Measurements from ENCODE around the gene ESD. TPM values are rescaled to one million over a fixed set of nuclear protein-coding genes. Genes with fewer than 3 reads are reported as not detected.
A peak's percentile ranks its signal among the peaks of the same experiment; 100 is the strongest.
"Not testable (repeated sequence)": the region's sequence is repeated elsewhere in the genome, so short reads cannot be mapped to it uniquely, and the experiment has no call there.

The ESD gene
- total RNA-seq, 1 donor from 2014 or later = 126 TPM

DNA sequence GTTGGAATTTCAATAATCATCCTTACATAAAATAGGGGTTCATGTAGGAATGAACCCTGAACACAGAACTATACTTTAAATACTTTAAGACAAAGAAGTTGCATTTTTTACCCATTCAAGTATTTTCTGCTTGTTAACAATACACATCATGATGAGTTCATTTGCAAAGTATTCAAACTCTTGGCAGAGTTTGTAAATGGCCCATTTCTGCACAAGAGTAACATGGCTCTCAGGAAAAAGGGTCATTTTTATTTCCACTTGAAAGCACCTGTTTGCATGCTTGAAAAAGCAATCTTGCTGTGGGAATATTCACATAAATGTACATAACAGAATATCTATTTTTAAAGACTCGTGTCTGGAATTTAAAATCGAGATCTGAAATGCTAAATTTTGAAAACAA lies 18.1 kb downstream of the ESD start:
- no peak for DNase-seq (ENCODE audit: low spot score)
- Mint-ChIP-seq H3K9me3 (no peaks in the 10 kb centered on the region), H3K4me3 (ENCODE audit: low read depth) (no peak overlapping the region), H3K4me1 (ENCODE audit: low read depth) (peaks cover 4% of the 10 kb centered on the region), H3K27me3 (ENCODE audit: low read depth) (no peaks in the 10 kb centered on the region), H3K36me3 (ENCODE audit: low read depth) (peaks cover 63% of the 10 kb centered on the region), H3K27ac (no peak overlapping the region)
- intact Hi-C loops (cut with micrococcal nuclease) = no loop called here

DNA sequence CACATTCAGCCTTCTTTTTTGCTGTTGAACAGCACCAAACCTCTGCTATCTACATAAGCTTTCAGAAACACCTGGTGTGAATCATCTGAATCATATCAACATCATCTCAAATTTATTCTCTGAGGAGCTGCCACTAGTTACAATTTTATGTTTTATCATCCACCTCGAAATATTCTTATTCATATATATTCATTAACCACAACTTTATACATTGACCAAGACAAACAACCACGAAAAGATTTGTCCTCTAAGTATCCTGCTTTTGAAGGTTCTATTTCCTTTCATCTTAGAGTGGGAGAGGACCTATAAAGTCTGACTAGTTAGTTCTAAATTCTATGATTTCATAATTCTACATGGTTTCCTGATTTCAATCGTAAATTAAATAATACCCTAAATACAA lies 18.9 kb downstream of the ESD start:
- intact Hi-C loops (cut with micrococcal nuclease) = no loop called here
- H3K4me3 Mint-ChIP-seq (ENCODE audit: low read depth) = no peak overlapping the region
- H3K27me3 Mint-ChIP-seq (ENCODE audit: low read depth) = no peaks in the 10 kb centered on the region
- no peak overlapping the region for H3K27ac Mint-ChIP-seq
- peaks cover 3% of the 10 kb centered on the region for H3K4me1 Mint-ChIP-seq (ENCODE audit: low read depth)
- H3K9me3 Mint-ChIP-seq = no peaks in the 10 kb centered on the region
- no peak for DNase-seq (ENCODE audit: low spot score)
- H3K36me3 Mint-ChIP-seq (ENCODE audit: low read depth) = peaks cover 68% of the 10 kb centered on the region

DNA sequence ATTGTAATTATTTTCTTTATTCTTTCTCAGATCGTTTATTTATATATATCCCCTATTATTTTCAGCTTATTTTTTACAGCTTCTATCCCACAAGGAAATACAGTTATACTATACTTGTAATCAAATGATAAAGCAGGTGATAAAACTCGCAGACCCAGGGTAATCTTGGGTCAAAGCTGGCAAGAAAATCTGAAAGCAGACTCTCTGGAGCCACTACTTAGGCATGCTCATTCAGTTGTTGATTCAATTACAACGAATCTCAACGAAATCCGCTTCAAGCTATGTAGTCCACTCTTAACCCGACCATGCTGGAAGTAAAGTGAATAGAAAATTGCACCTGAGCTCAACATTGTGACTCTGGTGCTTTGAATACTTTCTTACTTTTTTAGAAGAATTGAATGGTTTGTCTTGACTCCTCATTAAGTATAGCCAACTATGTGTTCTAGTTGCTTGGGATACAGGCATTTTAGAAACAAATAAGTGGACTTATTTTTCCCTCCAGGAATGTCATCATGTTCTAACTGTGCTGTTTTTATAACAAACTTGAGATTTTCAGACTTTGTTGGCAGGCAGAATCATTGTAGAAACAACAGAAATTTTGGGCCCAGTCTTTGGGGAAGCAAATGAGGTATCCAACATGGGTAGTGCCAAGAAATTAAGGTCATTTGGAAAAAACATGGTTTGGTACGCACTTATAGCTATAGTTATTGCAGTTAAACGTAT lies 21.4 kb downstream of the ESD start:
- H3K27ac Mint-ChIP-seq = no peak overlapping the region
- no peak overlapping the region for H3K4me3 Mint-ChIP-seq (ENCODE audit: low read depth)
- H3K36me3 Mint-ChIP-seq (ENCODE audit: low read depth) = peaks cover 71% of the 10 kb centered on the region
- H3K4me1 Mint-ChIP-seq (ENCODE audit: low read depth) = no peaks in the 10 kb centered on the region
- no peaks in the 10 kb centered on the region for H3K9me3 Mint-ChIP-seq
- DNase-seq (ENCODE audit: low spot score) = no peak
- no peaks in the 10 kb centered on the region for H3K27me3 Mint-ChIP-seq (ENCODE audit: low read depth)
- intact Hi-C loops (cut with micrococcal nuclease) = no loop called here

DNA sequence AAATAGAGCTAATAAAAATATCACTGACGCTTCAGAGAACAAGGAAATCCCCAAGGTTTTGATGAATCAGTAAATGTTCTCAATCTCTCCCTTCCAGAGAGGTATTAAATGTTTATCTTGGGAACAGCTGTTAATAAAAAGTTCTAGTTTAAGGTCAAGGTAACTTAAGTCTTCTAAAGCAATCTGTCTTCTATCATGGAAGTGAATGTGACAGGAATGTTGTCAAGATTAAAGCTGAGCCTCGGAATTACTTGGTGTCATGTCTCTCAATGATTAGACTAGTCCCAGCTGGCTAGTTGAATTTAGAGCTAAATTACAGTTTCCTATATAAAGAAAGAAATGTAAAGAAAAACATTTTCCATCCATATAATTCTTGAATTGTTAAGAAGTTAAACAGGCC lies 23.4 kb downstream of the ESD start:
- Mint-ChIP-seq H3K4me3 (ENCODE audit: low read depth) (no peak overlapping the region), H3K4me1 (ENCODE audit: low read depth) (no peaks in the 10 kb centered on the region), H3K27me3 (ENCODE audit: low read depth) (no peaks in the 10 kb centered on the region), H3K27ac (no peak overlapping the region), H3K36me3 (ENCODE audit: low read depth) (peaks cover 80% of the 10 kb centered on the region), H3K9me3 (no peaks in the 10 kb centered on the region)
- intact Hi-C loops (cut with micrococcal nuclease) = no loop called here
- no peak for DNase-seq (ENCODE audit: low spot score)

DNA sequence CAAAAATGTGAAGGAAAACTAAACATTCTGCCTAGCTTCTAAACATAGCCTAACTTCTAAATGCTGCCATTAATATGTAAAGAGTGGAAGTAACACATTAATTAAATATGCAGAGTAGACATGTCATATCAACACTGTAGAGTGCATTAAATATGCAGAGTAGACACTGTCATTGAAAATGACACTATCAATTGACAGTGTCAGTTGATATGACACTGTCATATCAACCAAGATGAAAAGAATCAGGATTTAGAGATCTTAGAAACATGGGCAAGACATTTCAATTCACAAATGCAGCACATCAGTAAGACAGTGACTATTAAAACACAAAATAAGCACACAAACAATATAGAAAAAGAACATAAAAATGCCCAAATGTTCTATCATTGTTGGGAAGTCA lies 25.3 kb downstream of the ESD start:
- intact Hi-C loops (cut with micrococcal nuclease) = no loop called here
- no peaks in the 10 kb centered on the region for H3K9me3 Mint-ChIP-seq
- H3K27me3 Mint-ChIP-seq (ENCODE audit: low read depth) = no peaks in the 10 kb centered on the region
- no peak overlapping the region for H3K27ac Mint-ChIP-seq
- H3K36me3 Mint-ChIP-seq (ENCODE audit: low read depth) = peaks cover 72% of the 10 kb centered on the region
- no peak overlapping the region for H3K4me3 Mint-ChIP-seq (ENCODE audit: low read depth)
- no peaks in the 10 kb centered on the region for H3K4me1 Mint-ChIP-seq (ENCODE audit: low read depth)
- no peak for DNase-seq (ENCODE audit: low spot score)

DNA sequence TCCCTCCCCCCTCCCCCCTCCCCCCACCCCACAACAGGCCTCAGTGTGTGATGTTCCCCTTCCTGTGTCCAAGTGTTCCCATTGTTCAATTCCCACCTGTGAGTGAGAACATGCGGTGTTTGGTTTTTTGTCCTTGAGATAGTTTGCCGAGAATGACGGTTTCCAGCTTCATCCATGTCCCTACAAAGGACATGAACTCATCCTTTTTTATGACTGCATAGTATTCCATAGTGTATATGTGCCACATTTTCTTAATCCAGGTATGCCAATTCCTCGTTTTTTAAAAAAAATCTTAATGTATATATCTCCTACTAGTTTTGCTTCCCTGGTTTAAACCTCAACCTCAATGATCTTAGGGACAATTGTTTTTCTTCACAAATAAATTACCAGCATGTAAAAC lies 27.0 kb downstream of the ESD start:
- H3K9me3 Mint-ChIP-seq; H3K4me3 Mint-ChIP-seq (ENCODE audit: low read depth); intact Hi-C loops (cut with micrococcal nuclease); H3K4me1 Mint-ChIP-seq (ENCODE audit: low read depth); H3K27me3 Mint-ChIP-seq (ENCODE audit: low read depth); DNase-seq (ENCODE audit: low spot score); H3K27ac Mint-ChIP-seq: not testable (repeated sequence)
- peaks cover 57% of the 10 kb centered on the region for H3K36me3 Mint-ChIP-seq (ENCODE audit: low read depth)

DNA sequence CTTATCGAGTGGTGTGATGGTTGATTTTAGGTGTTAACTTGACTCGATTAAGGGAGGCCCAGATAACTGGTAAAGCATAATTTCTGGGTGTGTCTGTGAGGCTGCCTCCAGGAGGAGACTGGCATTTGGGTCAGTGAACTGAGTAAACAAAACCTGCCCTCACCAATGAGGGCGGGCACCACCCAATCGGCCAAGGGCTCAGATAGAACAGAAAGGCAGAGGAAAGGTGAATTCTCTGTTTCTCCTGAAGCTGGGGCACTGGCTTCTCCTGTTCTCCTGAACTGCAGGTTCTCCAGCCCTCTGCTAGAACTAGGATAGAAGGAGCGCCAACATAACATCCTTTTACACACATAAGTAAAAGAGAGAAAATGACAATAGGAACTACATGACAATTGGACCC lies 35.1 kb downstream of the ESD start:
- no peak for DNase-seq (ENCODE audit: low spot score)
- H3K27ac Mint-ChIP-seq = no peak overlapping the region
- no peaks in the 10 kb centered on the region for H3K27me3 Mint-ChIP-seq (ENCODE audit: low read depth)
- no peaks in the 10 kb centered on the region for H3K36me3 Mint-ChIP-seq (ENCODE audit: low read depth)
- intact Hi-C loops (cut with micrococcal nuclease) = no loop called here
- no peak overlapping the region for H3K4me3 Mint-ChIP-seq (ENCODE audit: low read depth)
- no peaks in the 10 kb centered on the region for H3K9me3 Mint-ChIP-seq
- peaks cover 25% of the 10 kb centered on the region for H3K4me1 Mint-ChIP-seq (ENCODE audit: low read depth)

DNA sequence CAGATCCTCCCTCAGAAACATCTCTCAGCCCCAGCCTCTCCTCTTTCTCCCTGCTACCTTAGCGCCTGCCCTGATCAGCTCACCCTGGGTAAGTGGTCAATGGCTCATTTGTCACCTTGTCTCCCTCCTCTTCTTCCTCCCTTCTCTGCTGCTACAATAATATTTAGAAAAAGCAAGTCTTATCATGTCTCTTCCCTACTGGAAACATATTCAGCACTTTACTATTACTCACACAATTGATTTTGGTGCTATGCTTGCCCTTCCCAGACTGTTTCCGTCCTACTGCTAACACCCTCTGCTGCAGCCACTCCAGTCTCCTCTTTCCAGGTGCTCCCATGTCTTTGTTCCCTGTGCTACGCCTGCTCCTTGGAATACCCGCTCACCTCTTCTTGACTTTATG lies 35.8 kb downstream of the ESD start:
- Mint-ChIP-seq H3K27ac (no peak overlapping the region), H3K36me3 (ENCODE audit: low read depth) (no peaks in the 10 kb centered on the region), H3K4me1 (ENCODE audit: low read depth) (peaks cover 25% of the 10 kb centered on the region), H3K9me3 (no peaks in the 10 kb centered on the region), H3K27me3 (ENCODE audit: low read depth) (no peaks in the 10 kb centered on the region), H3K4me3 (ENCODE audit: low read depth) (no peak overlapping the region)
- DNase-seq (ENCODE audit: low spot score) = no peak
- intact Hi-C loops (cut with micrococcal nuclease) = no loop called here

DNA sequence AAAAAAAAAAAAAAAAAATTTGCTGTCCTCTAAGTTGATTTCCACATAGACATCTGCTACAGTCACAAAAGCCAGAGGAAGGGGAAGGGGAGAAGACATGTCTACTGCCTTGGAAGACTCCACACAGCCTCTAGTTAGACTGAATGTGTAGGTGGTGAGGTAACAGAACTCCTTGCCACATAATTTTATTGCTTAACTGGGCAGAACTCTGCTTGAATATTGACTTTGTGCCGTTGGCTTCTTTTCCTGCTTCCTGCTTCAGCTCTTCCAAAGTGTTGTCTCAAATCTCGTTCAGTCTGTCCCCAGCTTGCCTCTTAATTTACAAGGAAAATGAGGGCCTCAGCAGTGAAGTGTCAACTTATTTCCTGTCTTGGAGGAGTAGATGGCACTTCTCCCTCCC lies 37.1 kb downstream of the ESD start:
- no peak overlapping the region for H3K27ac Mint-ChIP-seq

DNA sequence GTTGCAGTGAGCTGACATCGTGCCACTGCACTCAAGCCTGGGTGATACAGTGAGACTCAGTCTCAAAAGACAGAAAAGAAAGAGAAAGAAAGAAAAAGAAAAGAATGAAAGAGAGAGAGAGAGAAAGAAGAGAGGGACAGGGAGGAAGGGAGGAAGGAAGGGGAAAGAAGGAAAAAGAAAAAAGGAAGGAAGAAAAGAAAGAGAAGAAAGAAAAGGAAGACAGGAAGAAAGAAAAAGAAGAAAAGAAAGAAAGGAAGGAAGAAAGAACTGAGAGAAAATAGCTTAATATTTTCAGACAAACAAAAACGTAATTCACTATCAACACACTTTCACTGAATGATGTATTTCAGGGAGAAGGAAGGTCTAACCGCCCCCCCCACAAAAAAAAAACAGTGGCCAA lies 39.3 kb downstream of the ESD start:
- Mint-ChIP-seq H3K9me3 (no peaks in the 10 kb centered on the region), H3K4me1 (ENCODE audit: low read depth) (peaks cover 38% of the 10 kb centered on the region), H3K4me3 (ENCODE audit: low read depth) (no peak overlapping the region), H3K36me3 (ENCODE audit: low read depth) (peaks cover 16% of the 10 kb centered on the region), H3K27me3 (ENCODE audit: low read depth) (no peaks in the 10 kb centered on the region), H3K27ac (peak overlapping the region; percentile 4)
- intact Hi-C loops (cut with micrococcal nuclease) = no loop called here
- no peak for DNase-seq (ENCODE audit: low spot score)

More for the DNA sequence above, 37.1 kb downstream of the ESD start:
- Mint-ChIP-seq H3K4me3 (ENCODE audit: low read depth) (no peak overlapping the region), H3K27me3 (ENCODE audit: low read depth) (no peaks in the 10 kb centered on the region), H3K9me3 (no peaks in the 10 kb centered on the region), H3K36me3 (ENCODE audit: low read depth) (peaks cover under 1% of the 10 kb centered on the region), H3K4me1 (ENCODE audit: low read depth) (peaks cover 25% of the 10 kb centered on the region)
- intact Hi-C loops (cut with micrococcal nuclease) = no loop called here
- no peak for DNase-seq (ENCODE audit: low spot score)

DNA sequence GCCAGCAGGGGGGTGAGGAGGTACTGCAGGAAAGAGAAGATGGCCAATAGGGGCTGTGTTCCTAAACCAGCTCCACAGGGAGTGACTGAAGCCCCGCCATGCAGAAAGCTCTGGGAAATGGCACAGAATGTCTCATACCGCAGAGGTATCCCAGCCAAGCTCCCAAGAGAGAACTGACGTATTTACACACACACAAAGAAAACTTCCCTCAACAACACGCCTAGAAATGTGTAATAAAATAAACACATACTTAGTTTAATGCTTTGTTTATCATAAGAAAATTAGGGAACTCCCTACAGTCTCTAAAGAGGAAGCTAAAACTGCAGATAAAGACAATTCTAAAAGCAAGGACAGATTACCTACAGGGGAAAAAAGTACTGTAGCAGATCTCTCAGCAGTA lies 40.0 kb downstream of the ESD start:
- no peak for DNase-seq (ENCODE audit: low spot score)
- Mint-ChIP-seq H3K4me3 (ENCODE audit: low read depth) (no peak overlapping the region), H3K4me1 (ENCODE audit: low read depth) (peaks cover 40% of the 10 kb centered on the region), H3K27ac (no peak overlapping the region), H3K36me3 (ENCODE audit: low read depth) (peaks cover 19% of the 10 kb centered on the region), H3K9me3 (no peaks in the 10 kb centered on the region), H3K27me3 (ENCODE audit: low read depth) (no peaks in the 10 kb centered on the region)
- intact Hi-C loops (cut with micrococcal nuclease) = no loop called here

DNA sequence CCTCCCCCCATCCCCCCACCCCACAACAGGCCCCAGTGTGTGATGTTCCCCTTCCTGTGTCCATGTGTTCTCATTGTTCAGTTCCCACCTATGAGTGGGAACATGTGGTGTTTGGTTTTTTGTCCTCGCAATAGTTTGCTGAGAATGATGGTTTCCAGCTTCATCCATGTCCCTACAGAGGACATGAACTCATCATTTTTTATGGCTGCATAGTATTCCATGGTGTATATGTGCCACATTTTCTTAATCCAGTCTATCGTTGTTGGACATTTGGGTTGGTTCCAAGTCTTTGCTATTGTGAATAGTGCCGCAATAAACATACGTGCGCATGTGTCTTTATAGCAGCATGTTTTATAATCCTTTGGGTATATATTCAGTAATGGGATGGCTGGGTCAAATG lies 41.5 kb downstream of the ESD start:
- intact Hi-C loops (cut with micrococcal nuclease); H3K4me3 Mint-ChIP-seq (ENCODE audit: low read depth); DNase-seq (ENCODE audit: low spot score); H3K27ac Mint-ChIP-seq; H3K27me3 Mint-ChIP-seq (ENCODE audit: low read depth); H3K9me3 Mint-ChIP-seq: not testable (repeated sequence)
- H3K36me3 Mint-ChIP-seq (ENCODE audit: low read depth) = peaks cover 32% of the 10 kb centered on the region
- H3K4me1 Mint-ChIP-seq (ENCODE audit: low read depth) = peaks cover 53% of the 10 kb centered on the region

DNA sequence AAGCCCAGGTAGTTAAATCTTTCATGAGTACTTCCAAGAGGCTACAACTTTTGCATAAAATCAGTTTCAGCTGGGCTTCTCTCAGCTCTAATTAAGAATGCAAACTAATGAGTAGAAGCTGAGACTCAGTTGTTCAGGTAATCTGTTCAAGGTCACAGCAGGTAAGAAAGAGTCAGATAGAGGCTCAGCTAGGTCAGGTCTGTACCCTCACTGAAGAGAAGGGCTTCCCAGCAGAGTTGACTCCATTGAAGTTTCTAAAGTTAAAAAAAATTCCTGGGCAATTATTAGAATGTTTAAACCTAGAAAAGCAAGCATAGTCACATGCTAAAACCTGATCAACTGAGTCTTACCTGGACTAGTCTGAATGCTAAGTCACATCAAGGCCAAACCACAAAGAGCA lies 42.1 kb downstream of the ESD start:
- Mint-ChIP-seq H3K4me3 (ENCODE audit: low read depth) (no peak overlapping the region), H3K4me1 (ENCODE audit: low read depth) (peaks cover 53% of the 10 kb centered on the region), H3K27me3 (ENCODE audit: low read depth) (no peaks in the 10 kb centered on the region), H3K9me3 (no peaks in the 10 kb centered on the region), H3K36me3 (ENCODE audit: low read depth) (peaks cover 38% of the 10 kb centered on the region), H3K27ac (no peak overlapping the region)
- intact Hi-C loops (cut with micrococcal nuclease) = no loop called here
- no peak for DNase-seq (ENCODE audit: low spot score)

DNA sequence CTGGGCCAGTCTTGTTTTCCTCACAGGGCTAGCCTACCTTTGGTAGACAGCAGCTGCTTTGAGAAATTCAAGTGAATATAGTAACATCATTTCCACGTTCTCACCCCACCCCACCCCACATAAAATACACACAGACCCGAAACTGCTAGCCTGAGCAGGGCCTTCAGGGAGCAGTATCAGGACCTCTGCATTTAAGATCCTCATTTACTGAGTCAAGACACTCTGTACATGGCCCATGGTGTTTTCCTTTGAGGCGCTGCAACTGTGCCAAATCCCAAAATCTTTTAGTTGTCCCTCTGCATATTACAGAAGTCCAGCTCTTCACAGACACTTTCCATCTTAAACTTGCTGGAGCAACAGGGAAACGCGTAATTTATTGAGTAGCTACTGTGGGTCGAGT lies 43.0 kb downstream of the ESD start:
- intact Hi-C loops (cut with micrococcal nuclease) = loop anchor here (2.0 kb wide), 1 partner anchor 43 kb away; the partner anchor contains the start of gene ESD
- Mint-ChIP-seq H3K9me3 (no peaks in the 10 kb centered on the region), H3K27ac (no peak overlapping the region), H3K36me3 (ENCODE audit: low read depth) (peaks cover 44% of the 10 kb centered on the region), H3K4me3 (ENCODE audit: low read depth) (no peak overlapping the region), H3K4me1 (ENCODE audit: low read depth) (peaks cover 52% of the 10 kb centered on the region), H3K27me3 (ENCODE audit: low read depth) (no peaks in the 10 kb centered on the region)
- DNase-seq (ENCODE audit: low spot score) = no peak

Data from activated T-helper 2 cell treated with anti-CD3 and anti-CD28 coated beads, Interferon-gamma antibody, Interleukin-2, Interleukin-4, amounts not matched to agents 10 μg/mL and 5 μg/mL and 100 μg/mL, durations not matched to agents 14 hours and 24 hours and 36 hours (primary cell).